ENCODE data around the gene RNF114.
"Not testable (repeated sequence)": the region's sequence is repeated elsewhere in the genome, so short reads cannot be mapped to it uniquely, and the experiment has no call there.

The RNF114 gene

DNA sequence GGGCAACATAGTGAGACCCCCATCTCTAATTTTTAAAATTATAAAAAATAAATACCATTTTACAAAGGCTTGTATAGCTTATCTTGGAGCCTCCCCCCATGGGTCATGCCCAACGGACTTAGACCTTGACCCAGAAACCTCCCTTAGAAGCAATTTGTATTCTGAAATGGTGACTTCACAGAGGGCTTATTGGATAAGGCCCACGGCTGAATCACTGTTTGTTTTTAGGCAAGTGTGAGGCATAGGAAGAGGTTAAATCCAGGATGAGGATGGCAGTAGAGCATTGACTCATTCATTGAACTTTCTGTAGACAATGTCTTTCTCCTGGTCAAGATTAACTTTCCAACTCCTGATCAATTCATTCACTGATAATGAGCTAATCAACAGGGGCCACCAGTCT is 40.3 kb downstream of the RNF114 start:
- H3K4me1 ChIP-seq, result no peaks in the 10 kb centered on the region
- H3K27me3 ChIP-seq, result no peaks in the 10 kb centered on the region
- no peak overlapping the region for H3K4me3 ChIP-seq (ENCODE audit: low read depth, low read length)
- no peaks in the 10 kb centered on the region for H3K9me3 ChIP-seq
- DNase-seq, result no peak
- TF ChIP-seq, protein P1, sequence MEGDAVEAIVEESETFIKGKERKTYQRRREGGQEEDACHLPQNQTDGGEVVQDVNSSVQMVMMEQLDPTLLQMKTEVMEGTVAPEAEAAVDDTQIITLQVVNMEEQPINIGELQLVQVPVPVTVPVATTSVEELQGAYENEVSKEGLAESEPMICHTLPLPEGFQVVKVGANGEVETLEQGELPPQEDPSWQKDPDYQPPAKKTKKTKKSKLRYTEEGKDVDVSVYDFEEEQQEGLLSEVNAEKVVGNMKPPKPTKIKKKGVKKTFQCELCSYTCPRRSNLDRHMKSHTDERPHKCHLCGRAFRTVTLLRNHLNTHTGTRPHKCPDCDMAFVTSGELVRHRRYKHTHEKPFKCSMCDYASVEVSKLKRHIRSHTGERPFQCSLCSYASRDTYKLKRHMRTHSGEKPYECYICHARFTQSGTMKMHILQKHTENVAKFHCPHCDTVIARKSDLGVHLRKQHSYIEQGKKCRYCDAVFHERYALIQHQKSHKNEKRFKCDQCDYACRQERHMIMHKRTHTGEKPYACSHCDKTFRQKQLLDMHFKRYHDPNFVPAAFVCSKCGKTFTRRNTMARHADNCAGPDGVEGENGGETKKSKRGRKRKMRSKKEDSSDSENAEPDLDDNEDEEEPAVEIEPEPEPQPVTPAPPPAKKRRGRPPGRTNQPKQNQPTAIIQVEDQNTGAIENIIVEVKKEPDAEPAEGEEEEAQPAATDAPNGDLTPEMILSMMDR (IDR thresholded peaks at IDR 0.05; ENCODE audit: low read depth, low read length), result no peak
- H3K36me3 ChIP-seq, result no peaks in the 10 kb centered on the region

DNA sequence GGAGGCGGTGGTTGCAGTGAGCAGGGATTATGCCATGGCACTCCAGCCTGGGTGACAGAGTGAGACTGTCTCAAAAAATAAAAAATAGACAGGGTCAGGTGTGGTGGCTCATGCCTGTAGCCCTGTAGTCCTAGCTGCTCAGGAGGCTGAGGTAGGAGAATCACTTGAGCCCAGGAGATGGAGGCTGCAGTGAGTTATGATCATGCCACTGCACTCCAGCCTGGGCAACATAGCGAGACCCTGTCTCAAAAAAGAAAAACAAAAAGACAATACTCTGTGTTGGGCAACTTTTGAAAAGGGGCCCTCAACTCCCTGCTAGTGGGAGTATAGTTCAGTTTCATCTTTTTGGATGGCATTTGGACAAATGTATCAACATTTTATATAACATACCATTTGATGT is 41.5 kb downstream of the RNF114 start:
- H3K36me3 ChIP-seq; H3K4me1 ChIP-seq; DNase-seq; H3K9me3 ChIP-seq; H3K27me3 ChIP-seq; H3K4me3 ChIP-seq (ENCODE audit: low read depth, low read length): not testable (repeated sequence)

DNA sequence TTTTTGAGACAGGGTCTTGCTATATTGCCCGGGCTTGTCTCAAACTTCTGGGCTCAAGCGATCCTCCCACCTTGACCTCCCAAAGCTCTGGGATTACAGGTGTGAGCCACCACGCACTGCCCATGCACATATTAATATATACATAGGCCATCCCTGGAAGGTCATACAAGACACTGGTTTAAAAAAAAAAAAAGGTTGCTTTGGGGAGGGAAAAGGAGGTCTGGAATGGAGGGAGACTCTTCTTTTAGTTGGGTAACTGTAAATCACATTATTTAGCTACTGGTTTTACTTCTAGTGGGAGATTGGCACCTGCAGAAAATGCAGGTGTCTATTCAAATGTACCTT is 42.5 kb downstream of the RNF114 start:
- TF ChIP-seq, protein P1 (IDR thresholded peaks at IDR 0.05; ENCODE audit: low read depth, low read length), result no peak
- Histone ChIP-seq H3K4me1 (peaks cover 3% of the 10 kb centered on the region), H3K4me3 (ENCODE audit: low read depth, low read length) (no peak overlapping the region)

DNA sequence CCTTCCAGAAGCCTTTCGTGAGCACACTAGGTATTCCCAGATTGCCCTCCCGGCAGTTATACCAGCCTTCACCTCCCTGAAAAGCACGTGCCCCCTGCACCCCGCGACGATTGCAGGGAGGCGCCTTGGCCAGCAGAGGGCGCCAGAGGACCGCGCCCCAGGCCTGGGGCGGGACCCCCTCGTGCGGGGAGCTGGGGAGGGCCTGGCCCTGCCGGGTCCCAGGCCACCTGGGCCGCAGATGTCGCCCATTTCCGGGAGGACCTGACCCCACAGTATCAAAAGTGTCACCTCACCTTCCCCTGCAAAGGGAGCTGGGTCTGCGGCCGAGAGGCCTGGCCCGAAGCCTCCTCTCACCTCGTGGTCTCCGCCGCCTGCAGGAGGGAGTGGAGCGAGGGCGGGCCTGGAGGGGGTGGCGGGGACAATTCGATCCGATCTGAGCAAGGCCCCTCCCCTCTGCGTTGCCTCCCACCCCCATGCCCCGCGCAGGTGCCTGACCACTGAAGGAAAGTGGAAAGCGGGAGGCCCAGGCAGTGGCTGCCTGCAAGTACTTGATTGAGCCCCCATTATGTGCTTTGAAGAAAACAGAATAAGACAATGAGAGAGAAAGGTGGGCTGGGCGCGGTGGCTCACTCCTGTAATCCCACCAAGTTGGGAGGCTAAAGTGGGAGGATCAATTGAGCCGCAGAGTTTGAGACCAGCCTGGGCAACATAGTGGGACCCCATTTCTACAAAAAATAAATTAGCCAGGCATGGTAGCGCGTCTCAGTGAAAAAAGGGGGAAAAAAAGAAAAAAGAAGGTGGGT is 43.0 kb downstream of the RNF114 start:
- TF ChIP-seq, protein P1 (IDR thresholded peaks at IDR 0.05; ENCODE audit: low read depth, low read length), result peak; percentile 98
- H3K9me3 ChIP-seq, result 0 out of 2 replicates have a peak, but pooled peaks cover 4% of the 10 kb centered on the region
- H3K36me3 ChIP-seq, result peaks cover 6% of the 10 kb centered on the region
- peak overlapping the region; percentile 52 for H3K4me3 ChIP-seq (ENCODE audit: low read depth, low read length)
- DNase-seq, result peak; percentile 73
- H3K4me1 ChIP-seq, result peaks cover 3% of the 10 kb centered on the region
- H3K27me3 ChIP-seq, result no peaks in the 10 kb centered on the region

More for the DNA sequence above, 42.5 kb downstream of the RNF114 start:
- peaks cover under 1% of the 10 kb centered on the region for H3K36me3 ChIP-seq
- H3K9me3 ChIP-seq, result 0 out of 2 replicates have a peak, but pooled peaks cover 4% of the 10 kb centered on the region
- DNase-seq, result no peak
- H3K27me3 ChIP-seq, result no peaks in the 10 kb centered on the region

DNA sequence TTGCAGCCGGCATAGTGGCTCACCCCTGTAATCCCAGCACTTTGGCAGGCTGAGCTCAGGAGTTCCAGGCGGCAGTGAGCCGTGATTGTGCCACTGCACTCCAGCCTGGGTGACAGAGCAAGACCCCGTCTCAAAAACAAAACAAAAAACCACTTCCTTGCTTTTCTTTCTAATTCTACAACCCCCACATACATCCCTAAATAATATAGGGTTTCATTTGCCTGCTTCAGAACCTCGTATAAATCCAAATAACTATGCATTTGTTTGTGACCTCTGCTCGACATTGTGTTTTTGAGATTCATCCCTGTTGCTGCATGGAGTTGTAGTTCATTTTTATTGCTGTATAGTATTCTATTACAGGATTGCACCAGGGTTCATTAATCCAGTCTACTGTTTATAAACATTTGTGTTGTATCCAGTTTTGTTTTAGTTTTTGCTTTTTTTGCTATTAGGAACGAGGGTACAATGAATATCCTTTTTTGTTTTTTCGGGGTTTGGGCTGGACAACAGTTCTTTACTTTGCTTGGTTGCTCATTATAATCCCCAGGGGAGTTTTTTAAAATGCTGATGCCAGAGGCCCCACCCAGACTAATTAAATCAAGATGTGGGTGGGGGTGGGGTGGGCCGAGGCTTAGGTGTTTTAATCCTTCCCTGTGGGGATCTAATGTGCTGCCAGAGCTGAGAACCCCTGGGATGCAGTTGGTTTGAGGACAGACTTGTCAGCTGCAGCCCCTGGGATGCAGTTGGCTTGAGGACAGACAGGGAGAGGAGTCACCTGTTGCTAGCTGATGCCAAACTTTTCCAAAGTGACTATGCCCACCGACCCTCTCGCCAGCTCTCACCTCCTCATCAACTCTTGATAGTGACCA is 44.2 kb downstream of the RNF114 start:
- Histone ChIP-seq H3K4me3 (ENCODE audit: low read depth, low read length) (no peak overlapping the region), H3K27me3 (no peaks in the 10 kb centered on the region), H3K36me3 (peaks cover 18% of the 10 kb centered on the region), H3K9me3 (0 out of 2 replicates have a peak, but pooled peaks cover 4% of the 10 kb centered on the region), H3K4me1 (peaks cover 3% of the 10 kb centered on the region)
- no peak for DNase-seq
- TF ChIP-seq, protein P1 (IDR thresholded peaks at IDR 0.05; ENCODE audit: low read depth, low read length), result no peak

DNA sequence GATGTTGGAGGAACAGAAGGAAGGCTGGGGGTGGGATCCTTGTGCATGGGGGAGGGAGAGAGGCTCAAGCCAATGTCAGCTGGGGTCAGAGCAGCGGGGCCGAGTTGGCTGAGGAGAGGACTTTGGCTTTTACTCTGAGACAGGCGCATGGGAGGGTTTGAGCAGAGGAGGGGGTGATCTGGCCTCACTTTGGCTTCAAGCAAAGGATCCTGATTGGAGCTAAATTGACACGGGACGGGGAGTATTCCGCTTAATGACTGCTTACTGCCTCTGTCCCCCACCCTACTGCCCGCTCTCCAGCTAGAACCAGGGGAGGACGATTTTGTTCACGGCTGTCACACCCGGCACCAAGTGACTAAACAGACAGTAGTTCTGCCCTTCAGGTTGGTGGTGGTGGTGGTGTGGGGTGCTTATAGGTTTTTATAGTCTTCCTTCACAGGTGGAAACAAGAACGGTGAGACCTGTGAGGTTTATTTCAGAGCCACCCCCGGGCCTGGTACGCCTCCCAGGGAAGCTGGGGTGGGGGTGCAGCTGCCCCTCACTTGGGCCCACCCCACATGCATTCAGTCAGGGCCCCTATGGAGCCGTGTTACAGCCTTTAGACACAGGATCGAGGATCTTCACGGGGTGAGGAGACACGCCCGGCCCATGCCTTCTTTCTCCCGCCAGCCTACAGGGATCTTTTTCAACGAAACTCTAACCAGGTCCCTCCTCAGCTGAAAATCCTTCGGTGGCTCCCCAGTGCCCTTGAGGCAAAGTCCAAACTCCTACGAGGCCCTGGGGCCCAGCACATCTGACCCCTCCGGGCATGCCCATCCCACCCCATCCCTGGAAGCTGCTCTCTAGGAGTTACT is 45.2 kb downstream of the RNF114 start:
- TF ChIP-seq, protein P1 (IDR thresholded peaks at IDR 0.05; ENCODE audit: low read depth, low read length), result no peak
- DNase-seq, result no peak
- Histone ChIP-seq H3K4me3 (ENCODE audit: low read depth, low read length) (no peak overlapping the region), H3K9me3 (0 out of 2 replicates have a peak, but pooled peaks cover 4% of the 10 kb centered on the region), H3K36me3 (peaks cover 21% of the 10 kb centered on the region), H3K27me3 (no peaks in the 10 kb centered on the region), H3K4me1 (peaks cover 3% of the 10 kb centered on the region)
